ENCODE measurements around the gene CCNY.

DNA sequence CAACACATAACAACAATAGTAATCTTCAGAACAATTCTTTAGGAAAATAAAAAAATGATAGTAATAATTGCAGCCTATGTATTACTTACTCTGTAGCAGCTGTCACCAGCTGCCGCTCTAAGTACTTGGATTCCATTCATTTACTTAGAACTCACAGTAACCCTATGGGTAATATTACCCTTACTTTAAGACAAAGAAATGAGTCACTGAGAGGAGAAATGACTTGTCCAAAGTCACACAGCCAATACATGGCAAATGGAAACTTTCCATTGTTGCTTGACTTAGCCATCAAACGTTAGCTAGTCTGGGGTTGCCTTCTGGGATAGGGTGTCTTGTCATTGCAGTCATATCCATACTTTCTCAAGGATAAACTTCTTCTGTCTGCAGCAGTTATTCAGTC, 3.6 kb downstream of the CCNY start:
- TF ChIP-seq POLR2A (IDR thresholded peaks at IDR 0.05): no peak
- TF ChIP-seq POLR2AphosphoS5 (IDR thresholded peaks at IDR 0.05): no peak
